ENCODE data around the gene FER1L5. TPM values are rescaled to one million over a fixed set of nuclear protein-coding genes. Genes with fewer than 3 reads are reported as not detected.

FER1L5 gene
- total RNA-seq, 2 donors from 2014 or later: 0.59 to 2.3 TPM

- Histone ChIP-seq H3K9me3 (no peaks in the 10 kb centered on the region), H3K4me3 (no peak overlapping the region), H3K4me1 (replicated peaks) (no peaks in the 10 kb centered on the region), H3K36me3 (no peaks in the 10 kb centered on the region), H3K27me3 (replicated peaks; ENCODE audit: insufficient read depth) (no peaks in the 10 kb centered on the region), H3K27ac (no peak overlapping the region)
- intact Hi-C loops (cut with DNase I): no loop called here
- peak; percentile 45 for DNase-seq (ENCODE audit: low spot score)
- TF ChIP-seq POLR2A (IDR thresholded peaks at IDR 0.05) (no peak), POLR2AphosphoS5 (IDR thresholded peaks at IDR 0.05) (peak; percentile 19), CTCF (IDR thresholded peaks at IDR 0.05) (peak in 2 of 4 experiments; percentile 13 to 22)
- WGBS: 15% methylated on average over 9 of the region's 9 CpGs
Measured at GRCh38 chr2:96679848-96680247, 37.3 kb downstream of the FER1L5 start.

- WGBS: 70% methylated on average over 5 of the region's 5 CpGs
- intact Hi-C loops (cut with DNase I): no loop called here
- H3K4me1 ChIP-seq (replicated peaks): no peaks in the 10 kb centered on the region
- no peaks in the 10 kb centered on the region for H3K27me3 ChIP-seq (replicated peaks; ENCODE audit: insufficient read depth)
- no peak overlapping the region for H3K27ac ChIP-seq
- no peaks in the 10 kb centered on the region for H3K9me3 ChIP-seq
- DNase-seq (ENCODE audit: low spot score): no peak
- H3K36me3 ChIP-seq: no peaks in the 10 kb centered on the region
- no peak overlapping the region for H3K4me3 ChIP-seq
- TF ChIP-seq CTCF (IDR thresholded peaks at IDR 0.05) (no peak), POLR2A (IDR thresholded peaks at IDR 0.05) (no peak), POLR2AphosphoS5 (IDR thresholded peaks at IDR 0.05) (no peak)
Measured at GRCh38 chr2:96680561-96681141, 38.1 kb downstream of the FER1L5 start.

GRCh38 chr2:96681540-96681939 is 39.0 kb downstream of the FER1L5 start:
- Histone ChIP-seq H3K27ac (no peak overlapping the region), H3K36me3 (no peaks in the 10 kb centered on the region), H3K4me3 (no peak overlapping the region), H3K4me1 (replicated peaks) (peaks cover 2% of the 10 kb centered on the region), H3K9me3 (no peaks in the 10 kb centered on the region), H3K27me3 (replicated peaks; ENCODE audit: insufficient read depth) (no peaks in the 10 kb centered on the region)
- intact Hi-C loops (cut with DNase I): no loop called here
- no peak for DNase-seq (ENCODE audit: low spot score)
- no peak for TF ChIP-seq POLR2A (IDR thresholded peaks at IDR 0.05)
- no peak for TF ChIP-seq POLR2AphosphoS5 (IDR thresholded peaks at IDR 0.05)
- TF ChIP-seq CTCF (IDR thresholded peaks at IDR 0.05): no peak
- WGBS: 90% methylated on average over 4 of the region's 4 CpGs

- DNase-seq (ENCODE audit: low spot score): no peak
- no peak for TF ChIP-seq CTCF (IDR thresholded peaks at IDR 0.05)
- TF ChIP-seq POLR2A (IDR thresholded peaks at IDR 0.05): no peak
- Histone ChIP-seq H3K9me3 (no peaks in the 10 kb centered on the region), H3K4me3 (no peak overlapping the region), H3K36me3 (no peaks in the 10 kb centered on the region), H3K4me1 (replicated peaks) (peaks cover 2% of the 10 kb centered on the region), H3K27me3 (replicated peaks; ENCODE audit: insufficient read depth) (no peaks in the 10 kb centered on the region), H3K27ac (no peak overlapping the region)
- WGBS: 93% methylated on average over 5 of the region's 5 CpGs
- intact Hi-C loops (cut with DNase I): no loop called here
Measured at GRCh38 chr2:96683307-96683706, 40.7 kb downstream of the FER1L5 start.
